Endometrial microvascular endothelial cells (primary cell): ENCODE measurements around the gene NRCAM. TPM values are rescaled to one million over a fixed set of nuclear protein-coding genes. Genes with fewer than 3 reads are reported as not detected.

Experiments used
- in situ Hi-C: cut with HindIII; loops from 2 replicates; pipeline ENCODE4 v1.10.0; 2017; ENCODE audit warnings: low sequenced_read_pairs, low pct_unique_long_range_greater_than_20kb; ENCODE audit errors: inconsistent ontology term
- total RNA-seq: library from RNA; depleted of rRNA; stranded (reverse); fragments of >200 nt; gene quantifications from one replicate; pipeline ENCODE4 v1.2.3, GENCODE V29; 2015; ENCODE audit errors: inconsistent ontology term

NRCAM gene
- total RNA-seq, 1 donor from 2014 or later, result 61.3 TPM

- in situ Hi-C loops, result no loop called here
These were observed 19.3 kb downstream of the NRCAM start for GRCh38 chr7:108436906-108437305.

- in situ Hi-C loops, result no loop called here
These were observed 22.2 kb downstream of the NRCAM start for GRCh38 chr7:108434010-108434409.

DNA sequence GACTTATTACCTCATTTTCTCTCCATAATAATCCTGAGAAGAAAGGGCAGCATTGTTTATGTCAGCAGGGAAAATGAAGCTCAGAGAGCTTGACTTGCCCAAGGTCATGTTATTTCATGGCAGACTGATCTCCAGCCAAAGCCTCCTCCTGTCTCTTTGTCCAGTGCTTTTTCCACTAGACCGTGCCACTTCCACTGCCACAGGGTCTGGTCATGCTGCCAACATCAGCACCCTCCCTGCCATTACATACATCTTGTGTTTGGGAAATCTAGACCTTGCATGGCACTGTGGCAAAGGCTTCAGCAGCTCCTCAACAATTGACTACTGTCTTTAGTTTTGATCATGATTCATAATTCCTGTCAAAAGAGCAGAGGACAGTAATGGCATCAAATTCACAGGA, 25.1 kb downstream of the NRCAM start:
- in situ Hi-C loops, result no loop called here

DNA sequence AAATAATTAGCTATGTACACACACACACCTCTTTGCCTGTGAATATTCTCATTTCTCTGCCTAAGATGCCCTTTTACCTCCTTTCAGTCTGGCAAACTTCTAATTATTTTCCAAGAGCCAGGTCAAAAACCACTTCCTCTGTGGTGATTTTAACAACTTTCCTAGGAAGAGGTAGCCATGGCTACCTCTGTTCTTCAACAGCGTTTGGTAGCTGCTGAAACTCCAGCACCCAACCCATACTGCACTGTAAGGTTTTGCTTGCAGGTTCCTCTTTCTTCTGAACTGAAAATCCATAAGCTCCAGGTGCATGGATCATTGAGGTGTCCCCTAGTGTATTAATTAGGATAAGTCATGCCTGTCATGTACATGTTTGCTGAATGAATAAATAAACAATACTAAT, 25.6 kb downstream of the NRCAM start:
- in situ Hi-C loops, result no loop called here

DNA sequence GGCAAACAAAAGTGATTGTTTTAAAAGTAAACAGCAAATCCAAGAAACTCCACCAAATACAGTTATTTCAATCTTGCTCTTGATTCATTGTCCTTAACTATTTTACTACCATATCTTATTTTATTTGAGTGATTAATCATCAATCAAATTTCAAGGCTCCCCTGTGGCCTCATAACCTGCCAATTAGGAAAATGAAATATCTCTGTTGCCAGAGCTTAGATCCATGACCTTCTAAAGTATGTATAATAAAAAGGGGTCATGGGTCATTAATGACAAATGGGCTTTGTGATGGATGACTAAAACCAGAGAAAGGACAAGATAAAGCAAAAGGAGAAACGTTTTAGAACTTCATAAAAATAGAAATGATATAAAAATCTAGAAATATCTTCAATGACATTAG, 28.5 kb downstream of the NRCAM start:
- in situ Hi-C loops, result no loop called here

- in situ Hi-C loops, result no loop called here
These were observed 30.4 kb downstream of the NRCAM start for GRCh38 chr7:108425714-108426275.

DNA sequence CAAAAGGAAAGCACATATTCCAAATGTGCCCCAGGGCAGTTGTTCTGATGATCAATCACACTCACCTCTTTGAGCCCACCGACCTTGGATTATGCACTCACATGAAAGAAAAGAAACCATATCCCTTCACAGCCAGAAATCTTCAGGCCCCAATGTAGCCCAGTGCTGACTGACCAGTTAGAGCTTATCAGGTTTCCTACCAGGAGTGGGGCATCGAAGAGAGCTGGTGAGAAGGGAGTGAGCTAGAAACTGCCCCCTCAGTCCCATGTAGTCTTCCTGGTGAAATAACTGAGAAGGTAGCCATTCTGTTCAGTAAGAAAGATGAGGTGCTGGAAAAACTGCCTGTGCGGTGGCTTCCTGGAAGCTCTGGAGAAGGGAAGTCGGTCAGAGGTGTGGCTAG, 32.2 kb downstream of the NRCAM start:
- in situ Hi-C loops, result no loop called here

DNA sequence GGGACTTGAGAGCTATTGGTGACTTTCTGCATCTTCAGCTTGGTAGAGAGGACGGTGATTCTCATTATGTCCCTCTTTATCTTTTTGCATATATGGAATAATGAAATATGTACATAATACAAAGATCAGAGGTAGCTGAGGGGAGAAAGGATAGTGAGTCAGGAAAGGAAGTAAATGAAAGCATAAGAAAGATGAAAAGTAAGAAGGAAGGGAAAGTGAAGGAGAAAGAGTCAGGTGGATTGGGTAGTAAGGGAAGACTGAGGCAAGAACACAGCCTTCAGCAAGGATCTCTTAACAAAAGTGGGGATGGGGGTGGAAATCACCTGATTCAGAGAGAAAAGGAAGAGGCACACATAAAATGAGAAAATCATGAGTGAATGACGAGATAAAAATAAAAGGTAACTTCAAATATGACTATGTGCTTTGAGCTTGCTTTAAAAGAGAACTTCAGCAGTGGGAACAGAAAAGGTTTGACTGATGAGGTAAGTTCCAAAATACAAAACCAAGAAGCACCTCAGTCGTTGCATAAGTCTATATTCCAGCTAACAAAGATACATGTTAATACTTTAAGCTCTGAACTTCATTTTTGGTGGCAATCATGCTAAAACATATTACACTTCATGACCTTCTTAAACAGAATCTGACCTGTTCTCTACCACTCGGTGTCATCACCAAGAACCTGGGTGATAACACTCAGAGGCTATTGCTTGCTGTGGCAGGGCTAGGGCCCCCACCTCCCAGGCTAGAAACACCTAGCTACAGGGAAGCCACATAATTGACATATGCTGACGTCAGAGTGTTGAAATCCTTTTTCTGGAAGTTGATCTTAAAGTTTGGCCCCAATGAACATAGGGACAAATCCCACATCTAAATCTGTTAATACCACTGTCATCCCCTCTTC, 32.9 kb downstream of the NRCAM start:
- in situ Hi-C loops, result no loop called here

GRCh38 chr7:108421720-108422331, 34.4 kb downstream of the NRCAM start:
- in situ Hi-C loops, result no loop called here

DNA sequence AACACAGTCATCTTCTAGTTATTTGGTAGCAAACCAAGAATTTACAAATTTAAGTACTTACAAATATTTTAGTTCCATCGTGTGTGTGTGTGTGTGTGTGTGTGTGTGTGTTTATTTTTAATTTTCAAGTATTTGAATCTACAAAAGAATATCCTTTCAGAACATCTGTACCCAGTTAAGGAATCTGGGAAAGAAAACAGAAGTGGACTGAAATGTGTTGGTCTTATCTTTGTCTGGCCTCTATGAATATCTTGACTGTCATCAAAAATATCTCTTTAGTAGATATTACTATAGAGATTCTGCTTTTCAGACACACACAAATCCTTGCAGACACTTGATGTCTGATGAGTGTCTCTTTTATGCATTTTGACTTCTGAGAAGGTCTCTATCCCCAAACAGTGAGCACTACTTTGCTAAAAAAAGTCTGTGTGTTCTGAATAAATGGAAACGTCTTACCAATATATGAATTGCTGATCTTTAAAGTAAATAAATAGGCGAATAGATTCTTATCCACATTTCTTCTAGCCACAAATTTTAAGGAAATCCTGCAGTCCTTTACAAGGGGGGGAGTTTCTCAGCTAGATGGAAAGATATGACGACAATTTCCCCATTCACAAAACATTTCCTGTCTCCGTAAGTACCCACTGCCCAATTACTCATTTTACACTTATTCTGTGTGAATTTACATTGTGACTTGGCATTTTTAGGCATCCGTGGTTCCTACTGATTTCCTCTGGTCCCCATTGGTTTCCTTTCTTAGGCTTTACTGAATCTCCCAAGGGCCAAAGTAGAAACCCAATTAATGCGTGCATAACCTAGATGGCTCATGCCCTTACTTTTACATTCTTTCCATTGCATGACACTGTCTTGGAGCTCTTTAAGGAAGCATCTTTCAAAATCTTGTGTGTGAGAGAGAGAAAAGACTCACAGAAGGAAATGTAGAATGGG, 36.0 kb downstream of the NRCAM start:
- in situ Hi-C loops, result no loop called here

DNA sequence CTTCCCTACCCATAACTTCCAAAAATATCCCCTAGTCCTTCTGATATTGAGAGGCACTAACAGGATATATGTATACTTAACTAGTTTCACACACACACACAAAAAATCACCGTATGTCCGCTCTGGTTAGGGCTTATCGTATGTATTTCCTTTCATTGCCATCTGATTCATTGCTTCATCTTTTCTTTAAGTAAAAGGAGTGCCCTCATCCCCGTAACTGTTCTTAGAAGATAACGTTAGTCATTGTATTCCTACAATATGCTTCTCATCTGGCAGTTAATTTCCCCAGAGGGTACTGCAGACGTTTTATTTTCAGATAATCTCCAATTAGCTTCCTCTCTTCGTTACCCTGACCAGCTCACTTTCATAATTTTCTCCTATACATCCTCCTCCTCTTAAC, 37.3 kb downstream of the NRCAM start:
- in situ Hi-C loops, result no loop called here

GRCh38 chr7:108417926-108418325, 38.3 kb downstream of the NRCAM start:
- in situ Hi-C loops, result no loop called here

DNA sequence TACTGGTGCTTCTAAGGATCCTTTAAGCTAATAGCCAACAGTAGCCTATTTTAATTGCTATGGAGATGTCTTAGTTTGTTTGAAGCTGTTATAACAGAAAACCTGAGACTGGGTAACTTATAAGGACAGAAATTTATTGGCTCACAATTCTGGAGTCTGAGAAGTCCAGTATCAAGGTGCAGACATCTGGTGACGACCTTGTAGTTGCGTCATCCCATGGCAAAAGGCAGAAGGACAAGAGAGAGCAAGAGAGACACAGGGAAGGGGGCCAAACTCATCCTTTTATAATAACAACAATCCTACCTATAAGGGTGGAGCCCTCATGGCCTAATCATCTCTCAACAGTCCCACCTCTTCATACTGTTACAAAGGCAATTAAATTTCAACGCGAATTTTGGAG, 39.1 kb downstream of the NRCAM start:
- in situ Hi-C loops, result no loop called here

- in situ Hi-C loops, result no loop called here
These were observed 40.3 kb downstream of the NRCAM start for GRCh38 chr7:108415821-108416536.

DNA sequence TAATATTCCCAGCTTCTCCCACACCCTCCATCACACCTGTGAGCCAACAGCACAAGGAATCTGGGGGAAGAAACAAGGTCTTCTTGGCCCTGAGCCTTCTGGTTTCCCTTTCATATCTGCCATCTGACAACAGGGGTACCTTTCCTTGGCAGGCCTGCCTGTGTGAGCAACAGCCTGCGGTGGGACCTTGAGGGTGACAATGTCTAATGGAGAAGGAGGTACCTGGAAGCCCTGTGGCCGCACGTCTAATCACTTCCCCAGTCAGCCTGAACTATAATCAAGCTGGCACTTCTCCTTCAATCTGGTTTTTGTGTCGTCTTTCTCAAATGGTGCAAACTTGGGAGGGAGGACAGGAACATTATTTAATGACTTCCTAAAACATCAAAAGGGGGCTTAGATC, 41.2 kb downstream of the NRCAM start:
- in situ Hi-C loops, result no loop called here

GRCh38 chr7:108413782-108414492, 42.3 kb downstream of the NRCAM start:
- in situ Hi-C loops, result no loop called here

GRCh38 chr7:108413337-108413736, 42.9 kb downstream of the NRCAM start:
- in situ Hi-C loops, result no loop called here

DNA sequence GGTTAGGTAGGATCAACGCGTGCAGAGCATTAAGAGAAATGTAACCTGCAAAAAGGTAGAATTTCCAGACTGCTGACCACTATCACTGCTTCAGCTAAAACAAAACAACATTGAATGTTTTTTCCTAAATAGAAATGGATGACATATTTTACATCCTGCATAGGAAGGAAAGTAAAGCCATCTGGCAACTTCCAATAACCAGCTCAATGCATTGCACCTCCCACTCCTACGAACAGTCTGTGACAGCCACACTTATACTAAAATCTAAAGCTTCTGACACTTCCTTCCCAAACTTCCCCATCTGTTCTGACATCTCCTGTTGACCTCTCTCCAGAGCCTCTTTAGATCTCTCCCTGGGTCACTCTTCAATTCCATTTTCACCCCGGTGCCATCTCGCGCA, 47.1 kb downstream of the NRCAM start:
- in situ Hi-C loops, result no loop called here
